Stimulated activated CD4-positive, alpha-beta T cell treated with anti-CD3 and anti-CD28 coated beads, Interleukin-4, amount 100 ng/mL, for 24 hours (primary cell): ENCODE data around the gene ACTR3.
A peak's percentile ranks its signal among the peaks of the same experiment; 100 is the strongest.

Experiments
- DNase-seq: peaks from one replicate; pipeline ENCODE4 v3.0.0-alpha.2; 2020

The ACTR3 gene

GRCh38 chr2:113966832-113967231 is 76.9 kb downstream of the ACTR3 start:
- DNase-seq: no peak

GRCh38 chr2:113967272-113967671 is 77.4 kb downstream of the ACTR3 start:
- DNase-seq: no peak

- no peak for DNase-seq
These were observed 82.9 kb downstream of the ACTR3 start for GRCh38 chr2:113972766-113973165.

GRCh38 chr2:113973810-113974209 is 83.9 kb downstream of the ACTR3 start:
- DNase-seq: no peak

- DNase-seq: no peak
These were observed 84.8 kb downstream of the ACTR3 start for GRCh38 chr2:113974727-113975126.

GRCh38 chr2:113976277-113976928 is 86.5 kb downstream of the ACTR3 start:
- no peak for DNase-seq

GRCh38 chr2:113977060-113977659 is 87.3 kb downstream of the ACTR3 start:
- no peak for DNase-seq

- DNase-seq: no peak
These were observed 88.0 kb downstream of the ACTR3 start for GRCh38 chr2:113977660-113978523.

GRCh38 chr2:113978524-113979190 is 88.8 kb downstream of the ACTR3 start:
- DNase-seq: no peak

GRCh38 chr2:113979191-113980128 is 89.6 kb downstream of the ACTR3 start:
- DNase-seq: peak; percentile 50

GRCh38 chr2:113980946-113981345 is 91.1 kb downstream of the ACTR3 start:
- DNase-seq: no peak

- no peak for DNase-seq
These were observed 91.7 kb downstream of the ACTR3 start for GRCh38 chr2:113981404-113982134.

- no peak for DNase-seq
These were observed 95.9 kb downstream of the ACTR3 start for GRCh38 chr2:113985554-113986397.

GRCh38 chr2:113986762-113987290 is 96.9 kb downstream of the ACTR3 start:
- no peak for DNase-seq

- no peak for DNase-seq
These were observed 102.2 kb downstream of the ACTR3 start for GRCh38 chr2:113992090-113992489.

- no peak for DNase-seq
These were observed 107.0 kb downstream of the ACTR3 start for GRCh38 chr2:113996671-113997594.

- DNase-seq: no peak
These were observed 111.3 kb downstream of the ACTR3 start for GRCh38 chr2:114001152-114001551.

GRCh38 chr2:114001937-114002336 is 112.0 kb downstream of the ACTR3 start:
- DNase-seq: no peak
